Measurements from ENCODE around the gene RNF186.
"Not testable (repeated sequence)": the region's sequence is repeated elsewhere in the genome, so short reads cannot be mapped to it uniquely, and the experiment has no call there.

Gene RNF186

GRCh38 chr1:19797827-19798226, 17.3 kb downstream of the RNF186 start:
- no peak for DNase-seq (ENCODE audit: extremely low read depth in 1 of 2, low read depth in 1 of 2)

DNA sequence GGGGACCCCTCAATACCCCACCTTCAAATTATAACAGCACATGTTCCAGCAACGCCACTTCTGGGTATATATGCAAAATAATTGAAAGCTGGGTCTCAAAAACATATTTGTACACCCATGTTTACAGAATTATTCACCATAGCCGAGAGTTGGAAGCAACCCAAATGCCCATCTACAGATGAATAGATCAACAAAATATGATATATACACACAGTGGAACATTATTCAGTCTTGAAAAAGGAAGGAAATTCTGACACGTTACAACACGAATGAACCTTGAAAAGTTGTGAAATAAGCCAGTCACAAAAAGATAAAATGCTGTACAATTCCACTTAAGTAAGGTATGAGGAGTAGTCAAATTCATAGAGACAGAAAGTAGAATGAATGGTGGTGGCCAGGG, 20.5 kb downstream of the RNF186 start:
- no peak for DNase-seq (ENCODE audit: extremely low read depth in 1 of 2, low read depth in 1 of 2)

- no peak for DNase-seq (ENCODE audit: extremely low read depth in 1 of 2, low read depth in 1 of 2)
Observed at GRCh38 chr1:19793360-19794046, 21.6 kb downstream of the RNF186 start.

GRCh38 chr1:19792237-19793002, 22.7 kb downstream of the RNF186 start:
- DNase-seq (ENCODE audit: extremely low read depth in 1 of 2, low read depth in 1 of 2) = no peak

DNA sequence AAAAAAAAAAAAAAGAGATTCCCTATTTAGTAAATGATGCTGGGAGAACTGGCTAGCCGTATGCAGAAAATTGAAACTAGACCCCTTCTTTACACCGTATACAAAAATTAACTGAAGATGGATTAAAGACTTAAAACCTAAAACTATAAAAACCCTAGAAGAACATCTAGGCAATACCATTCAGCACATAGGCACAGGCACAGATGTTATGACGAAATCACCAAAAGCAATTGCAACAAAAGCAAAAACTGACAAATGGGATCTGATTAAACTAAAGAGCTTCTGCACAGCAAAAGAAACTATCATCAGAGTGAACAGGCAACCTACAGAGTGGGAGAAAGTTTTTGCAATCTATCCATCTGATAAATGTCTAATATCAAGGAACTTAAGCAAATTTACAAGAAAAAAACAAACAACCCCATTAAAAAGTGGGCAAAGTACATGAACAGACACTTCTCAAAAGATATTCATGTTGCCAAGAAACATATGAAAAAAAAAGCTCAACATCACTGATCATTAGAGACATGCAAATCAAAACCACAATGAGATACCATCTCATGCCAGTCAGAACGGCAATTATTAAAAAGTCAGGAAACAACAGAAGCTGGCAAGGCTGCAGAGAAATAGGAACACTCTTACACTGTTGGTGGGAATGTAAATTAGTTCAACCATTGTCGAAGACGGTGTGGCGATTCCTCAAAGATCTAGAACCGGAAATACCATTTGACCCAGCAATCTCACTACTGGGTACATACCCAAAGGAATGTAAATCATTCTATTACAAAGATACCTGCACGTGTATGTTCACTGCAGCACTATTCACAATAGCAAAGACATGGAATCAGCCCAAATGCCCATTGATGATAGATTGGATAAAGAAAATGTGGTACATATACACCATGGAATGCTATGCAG, 24.8 kb downstream of the RNF186 start:
- DNase-seq (ENCODE audit: extremely low read depth in 1 of 2, low read depth in 1 of 2) = not testable (repeated sequence)

GRCh38 chr1:19786988-19787423, 28.1 kb downstream of the RNF186 start:
- DNase-seq (ENCODE audit: extremely low read depth in 1 of 2, low read depth in 1 of 2) = no peak

DNA sequence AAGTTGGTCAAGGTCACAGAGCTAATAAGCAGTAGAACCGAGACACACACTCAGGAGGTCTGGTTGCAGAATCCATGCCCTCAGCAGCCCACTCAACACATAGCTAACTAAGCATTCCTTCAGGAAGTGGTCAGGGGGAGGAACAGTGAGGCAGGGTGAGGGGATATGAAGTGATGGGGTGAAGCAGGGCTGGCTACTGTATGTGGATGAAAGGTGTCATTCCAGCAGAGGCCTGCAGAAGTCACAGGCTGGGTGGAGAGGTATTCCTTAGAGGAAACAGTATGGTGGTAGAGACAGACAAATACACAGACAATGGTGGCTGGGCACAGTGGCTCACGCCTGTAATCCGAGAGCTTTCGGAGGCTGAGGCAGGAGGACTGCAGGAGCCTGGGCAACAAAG, 29.4 kb downstream of the RNF186 start:
- no peak for DNase-seq (ENCODE audit: extremely low read depth in 1 of 2, low read depth in 1 of 2)

DNA sequence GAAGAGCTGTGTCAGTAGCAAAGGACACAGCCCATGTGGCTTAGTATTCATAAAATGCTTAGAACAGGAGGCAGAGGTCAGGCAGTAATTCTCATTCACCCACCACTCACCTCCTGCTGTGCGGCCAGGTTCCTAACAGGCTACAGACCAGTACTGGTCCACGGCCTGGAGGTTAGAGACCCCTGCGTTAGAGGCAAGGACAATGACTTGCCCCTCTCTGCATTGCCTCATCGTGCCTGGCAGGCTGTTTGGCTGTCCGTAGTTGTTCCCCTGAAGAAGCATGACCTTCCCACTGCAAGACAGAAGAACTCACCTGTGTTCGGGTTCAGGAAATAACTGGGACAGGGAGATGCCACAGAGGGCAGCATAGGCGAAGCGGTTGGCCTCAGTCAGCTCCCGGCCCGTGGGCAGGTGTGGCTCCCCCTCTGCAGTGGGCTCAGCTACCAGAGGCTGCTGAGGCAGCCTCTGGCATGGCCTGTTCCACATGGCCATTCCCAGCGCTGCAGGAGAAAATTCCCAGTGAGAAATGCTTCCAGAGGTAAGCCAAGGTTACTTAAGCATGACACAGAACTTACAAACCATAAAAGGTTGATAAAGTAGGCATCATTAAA, 34.7 kb downstream of the RNF186 start:
- no peak for DNase-seq (ENCODE audit: extremely low read depth in 1 of 2, low read depth in 1 of 2)

DNA sequence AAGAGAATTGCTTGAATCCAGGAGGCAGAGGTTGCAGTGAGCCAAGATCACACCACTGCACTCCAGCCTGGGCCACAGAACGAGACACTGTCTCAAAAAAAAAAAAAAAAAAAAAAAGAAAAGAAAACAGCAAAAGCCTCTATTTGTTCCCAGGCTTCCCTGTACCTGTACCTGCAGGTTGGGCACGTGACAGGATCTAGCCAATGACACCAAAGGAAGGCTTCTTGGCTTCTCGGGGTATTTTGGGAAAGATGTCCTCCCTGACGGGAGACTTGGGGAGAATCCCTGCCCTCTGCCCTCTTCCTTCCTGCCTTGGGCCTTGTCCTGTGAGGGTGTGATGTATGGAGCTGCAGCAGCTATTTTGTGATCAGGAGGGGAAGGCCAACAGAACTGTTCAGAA, 38.1 kb downstream of the RNF186 start:
- DNase-seq (ENCODE audit: extremely low read depth in 1 of 2, low read depth in 1 of 2) = no peak

- DNase-seq (ENCODE audit: extremely low read depth in 1 of 2, low read depth in 1 of 2) = no peak
Observed at GRCh38 chr1:19776287-19776686, 38.8 kb downstream of the RNF186 start.

DNA sequence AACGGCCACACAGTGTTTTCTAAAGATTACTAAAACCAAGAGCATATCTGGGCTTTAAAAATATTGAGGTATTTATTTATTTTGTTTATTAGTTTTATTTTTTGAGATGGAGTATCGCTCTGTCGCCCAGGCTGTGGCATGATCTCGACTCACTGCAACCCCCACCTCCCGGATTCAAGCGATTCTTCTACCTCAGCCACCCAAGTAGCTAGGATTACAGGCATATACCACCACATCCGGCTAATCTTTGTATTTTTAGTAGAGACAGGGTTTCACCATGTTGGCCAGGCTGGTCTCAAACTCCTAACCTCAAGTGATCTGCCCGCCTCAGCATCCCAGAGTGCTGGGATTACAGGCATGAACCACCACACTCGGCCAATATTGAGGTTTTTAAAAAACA, 39.3 kb downstream of the RNF186 start:
- DNase-seq (ENCODE audit: extremely low read depth in 1 of 2, low read depth in 1 of 2) = no peak

GRCh38 chr1:19775317-19775716, 39.8 kb downstream of the RNF186 start:
- DNase-seq (ENCODE audit: extremely low read depth in 1 of 2, low read depth in 1 of 2) = no peak

- DNase-seq (ENCODE audit: extremely low read depth in 1 of 2, low read depth in 1 of 2) = no peak
Observed at GRCh38 chr1:19774180-19774785, 40.8 kb downstream of the RNF186 start.

DNA sequence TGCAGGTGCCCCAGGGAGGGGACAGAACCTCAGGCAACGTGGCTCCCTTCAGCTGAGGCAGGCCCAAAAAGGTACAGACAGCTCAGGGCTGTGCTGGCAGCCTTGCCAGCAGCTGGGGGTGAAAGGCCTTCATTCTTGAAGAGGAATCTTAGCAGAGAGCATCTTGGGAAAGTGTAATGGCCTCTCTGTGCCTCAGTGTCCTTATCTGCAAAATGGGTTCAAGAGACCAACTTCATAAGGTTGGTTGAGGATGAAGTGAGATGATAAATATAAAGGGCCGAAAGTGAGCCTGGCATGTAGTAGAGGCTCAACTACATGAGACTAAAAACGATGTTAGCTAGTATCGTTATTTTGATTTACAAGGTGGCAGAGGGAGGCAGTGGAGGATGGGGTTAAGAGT, 41.6 kb downstream of the RNF186 start:
- DNase-seq (ENCODE audit: extremely low read depth in 1 of 2, low read depth in 1 of 2) = no peak

GRCh38 chr1:19772053-19772452, 43.0 kb downstream of the RNF186 start:
- no peak for DNase-seq (ENCODE audit: extremely low read depth in 1 of 2, low read depth in 1 of 2)

- DNase-seq (ENCODE audit: extremely low read depth in 1 of 2, low read depth in 1 of 2) = no peak
Observed at GRCh38 chr1:19771350-19771749, 43.7 kb downstream of the RNF186 start.

DNA sequence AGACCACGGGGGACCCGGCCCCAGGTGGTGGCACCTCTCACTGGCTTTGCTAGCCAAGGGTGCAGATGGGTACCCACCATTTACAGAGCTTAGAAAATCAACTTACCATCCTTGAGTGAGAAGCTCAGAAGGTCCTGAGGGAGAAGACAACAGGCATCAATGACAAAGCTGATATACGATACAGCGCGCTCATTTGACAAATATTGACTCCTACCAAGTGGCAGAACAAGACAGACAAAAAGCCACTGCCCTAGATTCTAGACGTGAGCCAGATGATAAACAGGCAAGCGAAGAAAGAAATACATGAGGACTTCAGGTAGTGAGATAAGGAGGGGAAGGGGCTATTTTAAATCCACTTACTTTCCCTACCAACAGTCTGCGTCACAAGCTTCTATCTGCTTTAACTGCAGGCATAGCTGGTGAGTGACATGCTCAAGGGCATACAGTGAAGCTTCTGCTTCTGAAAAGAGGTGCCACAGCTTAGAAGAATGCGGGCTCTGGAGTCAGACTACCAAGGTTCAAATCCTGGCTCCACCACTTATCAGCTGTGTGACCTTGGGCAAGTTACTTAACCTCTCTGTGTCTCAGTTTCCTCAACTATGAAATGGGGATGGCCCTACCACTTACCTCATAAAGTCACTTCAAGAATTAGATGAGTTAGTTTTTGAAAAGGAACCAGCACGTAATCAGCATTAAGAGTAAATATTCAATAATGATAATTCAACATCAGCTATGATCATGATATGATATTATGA, 44.5 kb downstream of the RNF186 start:
- DNase-seq (ENCODE audit: extremely low read depth in 1 of 2, low read depth in 1 of 2) = no peak

GRCh38 chr1:19769211-19769932, 45.7 kb downstream of the RNF186 start:
- no peak for DNase-seq (ENCODE audit: extremely low read depth in 1 of 2, low read depth in 1 of 2)

Measured in activated CD8-positive, alpha-beta memory T cell treated with anti-CD3 and anti-CD28 coated beads for 1 hour (primary cell).